GM12891 (cell line): ENCODE measurements around the gene SETD1B.

Source experiments
- PAX5 ChIP-seq: IDR thresholded peaks from 2 replicates; pipeline ENCODE4 v1.6.1; 2011; ENCODE audit warnings: low read length, moderate library complexity, mild to moderate bottlenecking; ENCODE audit not compliant: insufficient read depth, severe bottlenecking
- POLR2A ChIP-seq: IDR thresholded peaks from 2 replicates; pipeline ENCODE4 v1.6.1; 2011; ENCODE audit warnings: low read depth, low read length, control low read depth
- POLR2AphosphoS5 ChIP-seq: IDR thresholded peaks from 2 replicates; pipeline ENCODE4 v1.6.1; 2011; ENCODE audit warnings: low read depth, low read length, control low read depth
- POU2F2 ChIP-seq: IDR thresholded peaks from 2 replicates; pipeline ENCODE4 v1.6.1; 2011; ENCODE audit warnings: low read depth, mild to moderate bottlenecking, control low read depth, low read length, moderate library complexity
- SPI1 ChIP-seq: IDR thresholded peaks from 2 replicates; pipeline ENCODE4 v1.6.1; 2011; ENCODE audit warnings: low read depth, low read length, control low read depth
- TAF1 ChIP-seq: IDR thresholded peaks from 2 replicates; pipeline ENCODE4 v1.6.1; 2011; ENCODE audit warnings: low read depth, low read length, control low read depth

DNA sequence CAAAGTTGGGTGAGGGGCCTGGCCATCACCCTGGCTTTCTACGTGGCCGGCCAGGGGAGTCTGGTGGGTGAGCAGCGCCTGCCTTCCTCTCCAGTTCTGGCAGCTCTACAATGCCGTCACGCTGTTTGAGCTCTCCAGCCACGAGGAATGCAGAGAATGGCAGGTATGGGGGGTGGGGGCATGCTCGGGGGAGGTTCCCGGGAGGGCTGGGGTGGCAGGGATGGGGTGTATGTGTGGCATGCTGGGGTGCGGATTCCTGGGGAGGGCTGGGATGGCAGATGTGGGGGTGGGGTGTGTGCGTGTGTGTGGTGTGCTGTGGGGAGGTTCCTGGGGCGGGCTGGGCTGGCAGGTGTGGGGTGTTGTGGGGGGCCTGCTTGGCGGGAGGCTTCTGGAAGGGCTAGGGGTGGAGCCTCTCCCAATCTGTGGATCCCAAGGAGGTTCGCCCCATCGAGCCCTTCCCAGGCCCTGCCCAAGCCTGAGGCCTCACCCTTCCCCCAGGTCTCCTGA is 28.8 kb upstream of the SETD1B start:
- TF ChIP-seq TAF1 = no peak
- no peak for TF ChIP-seq SPI1
- TF ChIP-seq POLR2A = no peak
- TF ChIP-seq POLR2AphosphoS5 = no peak
- TF ChIP-seq PAX5 = no peak
- no peak for TF ChIP-seq POU2F2
